Progenitor cell of endocrine pancreas (in vitro differentiated cells): ENCODE results near the gene PRDM13. TPM values are rescaled to one million over a fixed set of nuclear protein-coding genes. Genes with fewer than 3 reads are reported as not detected.

ENCODE experiments used
- DNase-seq: peaks from one replicate; pipeline ENCODE4 v3.0.0; 2021; ENCODE audit warnings: low spot score; ENCODE audit not compliant: unreplicated experiment
- H3K27ac Mint-ChIP-seq: 2 replicates; pipeline ENCODE4 v1.8.0; 2021; ENCODE audit warnings: mild to moderate bottlenecking, moderate library complexity, mixed read lengths
- H3K27me3 Mint-ChIP-seq: 2 replicates; pipeline ENCODE4 v1.8.0; 2021; ENCODE audit warnings: mixed read lengths
- H3K36me3 Mint-ChIP-seq: 2 replicates; pipeline ENCODE4 v1.8.0; 2022; ENCODE audit warnings: mixed read lengths; ENCODE audit not compliant: insufficient read depth
- H3K4me1 Mint-ChIP-seq: 2 replicates; pipeline ENCODE4 v1.8.0; 2021; ENCODE audit warnings: low read depth, mixed read lengths
- H3K4me3 Mint-ChIP-seq: 2 replicates; pipeline ENCODE4 v1.8.0; 2021; ENCODE audit warnings: low read depth, mild to moderate bottlenecking, moderate library complexity, mixed read lengths
- H3K9me3 Mint-ChIP-seq: 2 replicates; pipeline ENCODE4 v1.8.0; 2021; ENCODE audit warnings: low read depth, mixed read lengths
- long read RNA-seq: library from polyadenylated mRNA; unstranded; transcript quantifications from one replicate; pipeline ENCODE4 v2.0.0, GENCODE V29; 2020
- total RNA-seq: library from RNA; stranded (reverse); gene quantifications from 2 replicates; pipeline ENCODE4 v1.2.1, GENCODE V29; 2021
- TF ChIP-seq, protein P1 (sequence below): fragments of 200-600 bp; sonication (generic); IDR thresholded peaks from one replicate; pipeline ENCODE4 v1.5.0; 2021; ENCODE audit warnings: antibody characterized with exemption, mild to moderate bottlenecking; ENCODE audit not compliant: unreplicated experiment

Gene PRDM13
- total RNA-seq = not detected in 2 replicates
- long read RNA-seq = 0 reads

- Mint-ChIP-seq H3K27me3 (peaks cover 95% of the 10 kb centered on the region), H3K36me3 (no peaks in the 10 kb centered on the region), H3K9me3 (no peaks in the 10 kb centered on the region), H3K27ac (no peak within 1 kb of the TSS), H3K4me3 (no peak within 1 kb of the TSS), H3K4me1 (peaks cover 5% of the 10 kb centered on the region)
- DNase-seq = no peak
- TF ChIP-seq, protein P1, sequence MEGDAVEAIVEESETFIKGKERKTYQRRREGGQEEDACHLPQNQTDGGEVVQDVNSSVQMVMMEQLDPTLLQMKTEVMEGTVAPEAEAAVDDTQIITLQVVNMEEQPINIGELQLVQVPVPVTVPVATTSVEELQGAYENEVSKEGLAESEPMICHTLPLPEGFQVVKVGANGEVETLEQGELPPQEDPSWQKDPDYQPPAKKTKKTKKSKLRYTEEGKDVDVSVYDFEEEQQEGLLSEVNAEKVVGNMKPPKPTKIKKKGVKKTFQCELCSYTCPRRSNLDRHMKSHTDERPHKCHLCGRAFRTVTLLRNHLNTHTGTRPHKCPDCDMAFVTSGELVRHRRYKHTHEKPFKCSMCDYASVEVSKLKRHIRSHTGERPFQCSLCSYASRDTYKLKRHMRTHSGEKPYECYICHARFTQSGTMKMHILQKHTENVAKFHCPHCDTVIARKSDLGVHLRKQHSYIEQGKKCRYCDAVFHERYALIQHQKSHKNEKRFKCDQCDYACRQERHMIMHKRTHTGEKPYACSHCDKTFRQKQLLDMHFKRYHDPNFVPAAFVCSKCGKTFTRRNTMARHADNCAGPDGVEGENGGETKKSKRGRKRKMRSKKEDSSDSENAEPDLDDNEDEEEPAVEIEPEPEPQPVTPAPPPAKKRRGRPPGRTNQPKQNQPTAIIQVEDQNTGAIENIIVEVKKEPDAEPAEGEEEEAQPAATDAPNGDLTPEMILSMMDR = no peak
Observed at GRCh38 chr6:99606656-99607415, at the start of gene PRDM13. PRDM13 (plus strand) TSS chr6:99606833; CDS start chr6:99607035, 202 bp downstream.

DNA sequence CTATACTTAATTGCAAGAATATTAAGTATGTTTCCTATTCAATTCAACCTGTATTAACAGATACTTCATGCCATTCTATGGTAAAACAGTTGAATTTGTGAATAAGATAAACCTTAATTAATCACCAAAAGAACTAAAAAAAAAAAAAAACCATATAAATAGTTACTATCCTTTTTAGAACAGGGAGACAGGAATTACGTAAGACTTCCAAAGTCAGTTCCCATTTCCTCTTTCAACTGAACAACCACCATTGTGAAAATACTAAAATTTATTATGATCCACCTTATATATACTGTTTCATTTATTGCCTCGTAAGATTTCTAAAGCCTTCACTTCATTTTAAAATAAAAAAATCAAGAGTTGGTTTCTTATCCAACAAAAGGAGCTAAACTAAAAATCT is 47.6 kb upstream of the PRDM13 start:
- Mint-ChIP-seq H3K4me3 (no peak overlapping the region), H3K4me1 (peaks cover 3% of the 10 kb centered on the region), H3K36me3 (peaks cover 29% of the 10 kb centered on the region), H3K9me3 (peaks cover 3% of the 10 kb centered on the region), H3K27me3 (no peaks in the 10 kb centered on the region), H3K27ac (no peak overlapping the region)
- TF ChIP-seq, protein P1 = no peak
- no peak for DNase-seq

DNA sequence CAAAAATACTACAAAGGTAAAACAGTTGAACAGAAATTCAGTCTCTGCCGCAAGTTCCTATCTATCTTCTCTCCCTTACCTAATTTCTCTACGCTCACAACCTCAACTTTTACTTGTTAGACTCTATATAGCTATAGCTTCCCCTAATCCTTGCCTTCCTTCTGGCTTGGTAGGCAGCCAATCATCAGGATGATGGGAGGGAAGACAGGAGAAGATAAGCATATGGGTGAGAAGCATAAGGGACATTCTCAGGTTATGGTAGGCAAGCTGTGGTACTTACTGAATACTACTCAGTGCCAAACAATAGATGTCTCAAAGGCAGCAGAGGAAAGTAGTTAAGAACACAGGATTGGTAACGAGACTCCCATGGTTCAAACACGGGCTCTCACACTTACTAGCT is 46.0 kb upstream of the PRDM13 start:
- Mint-ChIP-seq H3K36me3 (peaks cover 21% of the 10 kb centered on the region), H3K4me1 (peaks cover 5% of the 10 kb centered on the region), H3K27me3 (no peaks in the 10 kb centered on the region), H3K9me3 (no peaks in the 10 kb centered on the region), H3K4me3 (no peak overlapping the region), H3K27ac (peak overlapping the region; percentile 3)
- DNase-seq = no peak
- TF ChIP-seq, protein P1 = no peak

- Mint-ChIP-seq H3K9me3 (no peaks in the 10 kb centered on the region), H3K27me3 (no peaks in the 10 kb centered on the region), H3K27ac (peak overlapping the region; percentile 21), H3K4me3 (no peak overlapping the region), H3K4me1 (peaks cover 19% of the 10 kb centered on the region), H3K36me3 (peaks cover 7% of the 10 kb centered on the region)
- TF ChIP-seq, protein P1 = no peak
- DNase-seq = no peak
Observed at GRCh38 chr6:99563056-99563723, 43.4 kb upstream of the PRDM13 start.

DNA sequence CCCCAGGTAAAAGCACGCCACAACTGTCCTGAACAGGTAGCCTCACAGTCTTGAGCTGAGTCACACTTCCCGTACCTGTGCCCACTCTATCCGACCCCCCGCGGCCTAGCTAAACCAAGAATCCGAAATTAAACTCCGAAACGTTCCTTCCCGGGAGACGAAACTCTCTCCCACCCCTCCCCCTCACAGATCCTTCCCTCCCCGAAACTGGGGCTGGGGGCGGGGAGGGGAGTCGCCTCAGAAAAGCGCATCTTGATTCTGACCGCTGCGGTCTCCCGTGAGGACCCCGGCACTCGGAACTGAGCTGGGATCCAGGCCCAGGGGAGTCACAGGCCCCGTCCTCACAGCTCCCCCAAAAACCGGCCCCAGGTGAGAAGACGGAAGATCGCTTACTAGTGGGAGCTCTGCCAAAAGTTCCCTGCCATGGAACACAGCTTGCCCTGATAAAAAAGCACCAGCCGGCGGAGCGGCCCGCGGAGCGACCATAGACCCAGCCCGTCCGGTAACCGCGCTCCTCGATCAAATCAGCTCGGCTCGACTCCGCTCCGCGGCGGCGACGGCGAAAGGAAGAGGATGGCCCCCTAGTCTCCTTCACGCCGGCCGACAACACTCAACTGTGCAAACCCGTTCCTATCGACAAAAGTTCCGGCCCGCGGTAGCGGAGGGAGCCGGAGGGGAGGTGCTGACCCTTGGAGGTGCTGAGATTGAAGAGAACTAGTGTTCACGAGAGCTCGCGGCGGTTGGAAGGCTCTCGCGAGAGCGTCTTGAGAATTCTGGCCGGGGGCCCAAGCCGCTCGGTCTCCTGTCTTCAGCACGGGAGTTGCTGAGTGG is 38.3 kb upstream of the PRDM13 start, which contains the start of gene CCNC:
Gene CCNC (minus strand): TSS at position 558 of the 831 bp plus-strand sequence. CDS start 133 bp downstream, at position 425.
- TF ChIP-seq, protein P1 = no peak
- no peaks in the 10 kb centered on the region for H3K27me3 Mint-ChIP-seq

More for the DNA sequence above, 38.3 kb upstream of the PRDM13 start, which contains the start of gene CCNC:
- H3K4me3 Mint-ChIP-seq = peak within 1 kb of the TSS; percentile 99
- H3K9me3 Mint-ChIP-seq = no peaks in the 10 kb centered on the region
- H3K4me1 Mint-ChIP-seq = peaks cover 16% of the 10 kb centered on the region
- peak within 1 kb of the TSS; percentile 100 for H3K27ac Mint-ChIP-seq
- DNase-seq = peak; percentile 93
- H3K36me3 Mint-ChIP-seq = peaks cover 3% of the 10 kb centered on the region
